HG02763 (cell line): Measurements from ENCODE around the gene DNAJC11.

Experiments
- ATAC-seq: cut with Tn5 transposase; IDR thresholded peaks from one replicate; pipeline ENCODE4 v1.9.1; 2021; ENCODE audit warnings: mild to moderate bottlenecking, moderate library complexity; ENCODE audit not compliant: unreplicated experiment

DNAJC11 gene

GRCh38 chr1:6627841-6628545, 73.6 kb downstream of the DNAJC11 start:
- ATAC-seq: no peak

- ATAC-seq: no peak
Measured at GRCh38 chr1:6627031-6627430, 74.6 kb downstream of the DNAJC11 start.

GRCh38 chr1:6625584-6626149, 75.9 kb downstream of the DNAJC11 start:
- ATAC-seq: no peak

- ATAC-seq: peak; percentile 77
Measured at GRCh38 chr1:6624710-6625583, 76.7 kb downstream of the DNAJC11 start, which contains the start of gene THAP3. Gene THAP3, plus strand, starts transcription at chr1:6624868. Its CDS starts 351 bp downstream, at chr1:6625219.

- no peak for ATAC-seq
Measured at GRCh38 chr1:6623269-6623965, 78.2 kb downstream of the DNAJC11 start.

GRCh38 chr1:6622396-6623152, 79.0 kb downstream of the DNAJC11 start:
- ATAC-seq: no peak

GRCh38 chr1:6621429-6622391, 79.9 kb downstream of the DNAJC11 start:
- ATAC-seq: no peak

GRCh38 chr1:6619045-6619444, 82.6 kb downstream of the DNAJC11 start:
- ATAC-seq: no peak

- ATAC-seq: no peak
Measured at GRCh38 chr1:6614929-6615785, 86.5 kb downstream of the DNAJC11 start.

GRCh38 chr1:6614019-6614928, 87.3 kb downstream of the DNAJC11 start:
- no peak for ATAC-seq

GRCh38 chr1:6613361-6614018, 88.1 kb downstream of the DNAJC11 start, which contains the start of gene PHF13:
Gene PHF13, plus strand, starts transcription at chr1:6613731. Its CDS starts 336 bp downstream, at chr1:6614067.
- ATAC-seq: peak; percentile 92

GRCh38 chr1:6612641-6613360, 88.8 kb downstream of the DNAJC11 start:
- ATAC-seq: peak; percentile 24

GRCh38 chr1:6603915-6604558, 97.6 kb downstream of the DNAJC11 start:
- no peak for ATAC-seq

GRCh38 chr1:6603238-6603914, 98.2 kb downstream of the DNAJC11 start:
- ATAC-seq: peak; percentile 11
